Measurements from ENCODE around the gene FLT3LG.
A peak's percentile ranks its signal among the peaks of the same experiment; 100 is the strongest.
"Not testable (repeated sequence)": the region's sequence is repeated elsewhere in the genome, so short reads cannot be mapped to it uniquely, and the experiment has no call there.

FLT3LG gene

GRCh38 chr19:49441210-49441959 is 32.6 kb upstream of the FLT3LG start, which contains the start of gene SLC17A7:
SLC17A7 (minus strand) TSS chr19:49441527; CDS start chr19:49441379, 148 bp downstream.
- no peak for DNase-seq

DNA sequence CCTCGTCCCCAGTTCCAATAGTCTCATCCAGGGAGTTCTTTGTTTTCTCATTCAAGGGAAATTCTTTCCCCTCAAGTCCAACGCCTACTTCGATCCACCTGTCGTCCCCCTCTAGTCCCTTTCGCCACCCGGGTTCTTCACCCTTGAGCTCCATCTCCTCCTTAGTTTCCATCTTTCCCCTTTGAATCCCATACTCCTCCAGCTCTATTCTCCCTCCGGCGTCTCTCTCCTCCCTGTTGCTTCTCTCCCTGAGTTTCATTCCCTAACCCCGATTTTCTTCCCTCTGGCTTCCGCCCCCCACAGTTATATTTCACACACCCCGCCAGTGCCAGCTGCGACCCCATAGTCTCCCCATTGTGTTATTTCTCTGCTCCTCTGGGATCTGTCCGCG is 32.1 kb upstream of the FLT3LG start:
- DNase-seq: no peak

GRCh38 chr19:49442354-49442753 is 31.7 kb upstream of the FLT3LG start:
- no peak for DNase-seq

GRCh38 chr19:49442771-49443365 is 31.1 kb upstream of the FLT3LG start:
- no peak for DNase-seq

- peak; percentile 93 for DNase-seq
Observed at GRCh38 chr19:49443366-49444099, 30.5 kb upstream of the FLT3LG start.

- DNase-seq: not testable (repeated sequence)
Observed at GRCh38 chr19:49444100-49444700, 29.8 kb upstream of the FLT3LG start.

- DNase-seq: no peak
Observed at GRCh38 chr19:49445997-49446396, 28.0 kb upstream of the FLT3LG start.

- DNase-seq: no peak
Observed at GRCh38 chr19:49447485-49448431, 26.3 kb upstream of the FLT3LG start.

- DNase-seq: no peak
Observed at GRCh38 chr19:49448432-49448786, 25.6 kb upstream of the FLT3LG start.

- no peak for DNase-seq
Observed at GRCh38 chr19:49450405-49450804, 23.6 kb upstream of the FLT3LG start.

DNA sequence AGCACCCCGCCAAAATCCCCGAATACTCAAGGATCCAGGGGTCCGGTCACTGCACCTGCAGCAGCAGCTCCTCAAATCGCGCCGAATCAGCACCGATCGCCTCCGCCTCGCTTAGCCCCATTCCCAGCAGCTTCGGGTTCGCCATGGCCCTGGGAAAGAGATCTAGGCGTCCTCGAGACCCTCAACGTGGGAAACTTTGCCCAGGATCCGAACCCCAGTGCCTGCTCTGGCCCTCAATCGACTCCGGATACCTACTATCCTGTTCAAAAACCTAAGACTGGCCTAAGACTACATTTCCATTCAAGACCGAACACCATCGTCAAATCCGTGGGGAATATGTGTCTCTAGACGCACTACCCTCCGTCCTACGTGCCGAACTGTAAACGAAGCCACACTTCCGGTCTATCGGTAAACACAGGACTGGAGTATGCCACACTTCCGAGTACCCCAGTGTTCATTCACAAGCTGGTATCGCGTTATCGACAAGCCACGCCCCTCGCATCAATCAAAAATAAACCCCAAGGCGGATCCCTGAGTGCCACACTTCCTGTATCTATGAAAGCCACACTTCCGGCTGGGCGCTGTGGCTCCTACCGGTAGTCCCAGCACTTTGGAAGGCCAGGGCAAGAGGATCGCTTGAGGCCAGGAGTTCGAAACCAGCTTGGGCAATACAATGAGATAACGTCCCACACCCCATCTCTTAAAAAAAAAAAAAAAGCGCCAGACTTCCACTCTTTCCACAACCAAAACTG is 22.4 kb upstream of the FLT3LG start, which contains the start of gene PIH1D1:
PIH1D1 (minus strand) TSS at position 385 of the 752 bp plus-strand sequence; CDS start at position 145, 240 bp downstream.
- peak; percentile 98 for DNase-seq

- DNase-seq: peak; percentile 97
Observed at GRCh38 chr19:49453013-49453756, 20.8 kb upstream of the FLT3LG start, which contains the start of gene ALDH16A1. ALDH16A1 (plus strand) TSS chr19:49453225; CDS start chr19:49453332, 107 bp downstream.

- no peak for DNase-seq
Observed at GRCh38 chr19:49453757-49454240, 20.2 kb upstream of the FLT3LG start.

DNA sequence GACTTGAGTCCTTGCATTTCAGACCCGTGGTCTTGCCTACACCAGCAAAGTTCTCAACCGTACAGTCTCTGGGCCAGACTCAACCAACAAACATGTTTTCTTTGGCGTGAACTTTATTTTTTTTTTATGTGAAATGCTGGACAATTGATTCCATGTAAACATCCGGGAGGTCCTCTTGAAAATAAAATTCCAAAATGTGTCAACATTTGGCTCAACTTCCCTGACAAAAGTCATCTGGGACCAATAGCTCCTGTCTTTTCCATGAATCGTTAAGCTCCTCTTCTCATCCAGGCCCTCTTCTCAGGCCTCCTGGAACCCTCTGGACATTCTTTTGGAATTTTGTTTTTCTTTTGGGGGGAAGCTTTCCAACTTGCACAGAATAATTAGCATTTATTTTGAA is 18.2 kb upstream of the FLT3LG start:
- DNase-seq: no peak

GRCh38 chr19:49456326-49456725 is 17.7 kb upstream of the FLT3LG start:
- no peak for DNase-seq

- no peak for DNase-seq
Observed at GRCh38 chr19:49458567-49458903, 15.5 kb upstream of the FLT3LG start.

DNA sequence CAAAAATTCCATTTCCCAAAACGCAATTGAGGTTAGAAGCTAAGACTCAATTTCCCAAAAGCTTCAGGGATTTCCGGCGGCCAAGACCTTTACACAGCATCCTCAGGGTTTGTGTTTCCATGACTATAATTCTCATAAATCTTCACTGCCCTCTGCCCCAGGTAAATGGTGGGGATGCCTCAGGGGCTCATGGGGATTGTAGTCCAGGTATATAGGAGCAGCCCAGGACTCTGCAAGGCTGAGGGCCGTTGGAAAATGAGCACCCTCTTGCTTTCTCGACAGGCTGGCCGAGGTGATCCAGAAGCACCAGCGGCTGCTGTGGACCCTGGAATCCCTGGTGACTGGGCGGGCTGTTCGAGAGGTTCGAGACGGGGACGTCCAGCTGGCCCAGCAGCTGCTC is 14.6 kb upstream of the FLT3LG start:
- DNase-seq: no peak

- not testable (repeated sequence) for DNase-seq
Observed at GRCh38 chr19:49461130-49461529, 12.9 kb upstream of the FLT3LG start.

DNA sequence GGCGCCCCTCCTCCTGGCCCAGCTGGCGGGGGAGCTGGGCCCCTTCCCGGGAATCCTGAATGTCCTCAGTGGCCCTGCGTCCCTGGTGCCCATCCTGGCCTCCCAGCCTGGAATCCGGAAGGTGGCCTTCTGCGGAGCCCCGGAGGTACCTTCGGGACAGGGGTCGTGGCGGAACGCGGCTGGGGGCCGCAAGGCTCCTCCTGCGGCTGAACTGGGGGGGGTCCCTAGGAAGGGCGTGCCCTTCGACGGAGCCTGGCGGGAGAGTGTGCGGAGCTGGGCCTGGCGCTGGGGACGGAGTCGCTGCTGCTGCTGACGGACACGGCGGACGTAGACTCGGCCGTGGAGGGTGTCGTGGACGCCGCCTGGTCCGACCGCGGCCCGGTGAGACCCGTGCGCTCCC is 12.4 kb upstream of the FLT3LG start:
- DNase-seq: no peak

- no peak for DNase-seq
Observed at GRCh38 chr19:49462492-49462891, 11.5 kb upstream of the FLT3LG start.
